Right lobe of liver (tissue), 6 donors: ENCODE data around the gene PLAA. TPM values are rescaled to one million over a fixed set of nuclear protein-coding genes. Genes with fewer than 3 reads are reported as not detected.
"Not testable (repeated sequence)": the region's sequence is repeated elsewhere in the genome, so short reads cannot be mapped to it uniquely, and the experiment has no call there.

Source experiments
- ATAC-seq, 4 donors: fragments of 200-7000 bp; cut with Tn5 transposase; one replicate each; pipeline ENCODE4 v1.9.1; 2020; ENCODE audit warnings: mild to moderate bottlenecking in 4 of 4, moderate library complexity in 4 of 4
- DNase-seq, 3 donors: peaks; one replicate each; pipeline ENCODE4 v3.0.0-alpha.2; 2020
- H3K27ac ChIP-seq, 3 donors: fragments of 200-600 bp; one replicate each; pipeline ENCODE4 v1.8.0; 2022
- H3K27me3 ChIP-seq, 2 donors: fragments of 200-600 bp; one replicate each; pipeline ENCODE4 v1.8.0; 2022
- H3K36me3 ChIP-seq, 4 donors: fragments of 200-600 bp; sonication (generic) in 1 of 4; one replicate each; pipeline versions ENCODE4 v1.5.1 to v1.8.0; 2017 to 2022; ENCODE audit warnings: control low read depth in 1 of 4
- H3K4me1 ChIP-seq, 4 donors: fragments of 200-600 bp; sonication (generic) in 1 of 4; one replicate each; pipeline versions ENCODE4 v1.5.1 to v1.8.0; 2017 to 2022; ENCODE audit warnings: control low read depth in 1 of 4
- H3K4me3 ChIP-seq, 3 donors: fragments of 200-600 bp; one replicate each; pipeline ENCODE4 v1.8.0; 2022
- H3K9me3 ChIP-seq, 4 donors: fragments of 200-600 bp; sonication (generic) in 1 of 4; one replicate each; pipeline versions ENCODE4 v1.5.1 to v1.8.0; 2017 to 2022; ENCODE audit warnings: control low read depth in 1 of 4
- CTCF ChIP-seq, 4 donors: fragments of 200-600 bp in 3 of 4; fragments of 450-650 bp in 1 of 4; IDR thresholded peaks; one replicate each; pipeline versions ENCODE4 v1.5.1 to v1.8.0; 2016 to 2022; ENCODE audit warnings: antibody characterized with exemption in 4 of 4, mild to moderate bottlenecking in 2 of 4
- POLR2A ChIP-seq: fragments of 450-650 bp; IDR thresholded peaks from one replicate; pipeline ENCODE4 v1.6.1; 2017; ENCODE audit warnings: antibody characterized with exemption, mild to moderate bottlenecking
- WGBS: methylation state at CpG from one replicate; pipeline ENCODE4 v1.1.6; 2018; ENCODE audit warnings: low coverage, low lambda C conversion rate; ENCODE audit not compliant: insufficient coverage; ENCODE audit errors: missing lambda C conversion rate; 5-methylcytosine and 5-hydroxymethylcytosine counted together
- intact Hi-C, 2 donors: fragments of 100-400 bp; cut with DNase I; formaldehyde crosslinking; loops; one replicate each; pipeline versions ENCODE4 v1.11.2 to v1.14.1; 2022
- total RNA-seq, 6 experiments: library from RNA; depleted of rRNA in 2 of 6; stranded (reverse); fragments of >200 nt in 2 of 6; fragmentation: NEBNext Ultra II Directional in 3 of 6; extraction: Animal tissue kit (Norgen Biotek cat#: 25700) in 3 of 6; gene quantifications; one replicate each; pipeline versions ENCODE4 v1.1.0 to v1.2.4, GENCODE V29; 2016 to 2023
- donor health status: DM: no; HTN: yes; CAD: no.
- donor health status: DM: no; HTN: no; CAD: no.
- donor health status: DM: no; HTN: no; CAD: no.
- donor health status: DM: no; HTN: yes; CAD: no.
- donor health status: DM: no; HTN: yes; CAD: no.

Gene PLAA
- total RNA-seq, 6 experiments from 2014 or later = 10.7 to 26.1 (median 16.8) TPM

DNA sequence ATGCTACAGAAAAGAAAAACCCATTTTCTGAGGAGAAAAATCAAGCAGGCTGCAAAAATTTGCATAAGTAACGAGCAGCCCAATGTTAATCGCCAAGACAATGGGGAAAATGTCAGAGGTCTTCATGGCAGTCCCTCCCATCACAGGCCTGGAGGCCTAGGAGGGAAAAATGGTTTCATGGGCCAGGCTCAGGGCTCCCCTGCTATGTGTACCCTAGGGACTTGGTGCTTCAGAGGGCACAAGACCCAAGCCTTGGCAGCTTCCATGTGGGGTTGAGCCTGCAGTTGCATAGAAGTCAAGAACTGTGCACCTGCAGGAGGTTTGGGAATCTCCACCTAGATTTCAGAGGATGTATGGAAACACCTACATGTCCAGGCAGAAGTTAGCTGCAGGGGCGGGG lies 64.9 kb downstream of the PLAA start:
- no peak for DNase-seq
- intact Hi-C loops = no loop called here
- ATAC-seq = no peak

GRCh38 chr9:26880262-26880661 lies 66.8 kb downstream of the PLAA start:
- H3K4me3 ChIP-seq = no peak overlapping the region
- H3K36me3 ChIP-seq = peaks cover 0 to 19% (median 1%) of the 10 kb centered on the region in 4 donors
- 95% methylated on average over 4 of the region's 4 CpGs for WGBS
- no peak for TF ChIP-seq POLR2A
- TF ChIP-seq CTCF (IDR thresholded peaks at IDR 0.05) = no peak
- no peaks in the 10 kb centered on the region for H3K4me1 ChIP-seq
- H3K9me3 ChIP-seq = no peaks in the 10 kb centered on the region
- DNase-seq (no peak), ATAC-seq (no peak)
- no peak overlapping the region for H3K27ac ChIP-seq
- no peaks in the 10 kb centered on the region for H3K27me3 ChIP-seq
- intact Hi-C loops = no loop called here

More for the DNA sequence above, 64.9 kb downstream of the PLAA start:
- TF ChIP-seq CTCF (IDR thresholded peaks at IDR 0.05) (no peak), POLR2A (no peak)
- H3K27me3 ChIP-seq = no peaks in the 10 kb centered on the region
- H3K4me1 ChIP-seq = no peaks in the 10 kb centered on the region
- peaks cover 0 to 4% (median 0%) of the 10 kb centered on the region in 4 donors for H3K9me3 ChIP-seq
- no peak overlapping the region for H3K4me3 ChIP-seq
- H3K27ac ChIP-seq = no peak overlapping the region
- 95% methylated on average over 2 of the region's 3 CpGs for WGBS
- H3K36me3 ChIP-seq = peaks cover 0 to 19% (median 1%) of the 10 kb centered on the region in 4 donors

GRCh38 chr9:26875155-26875554 lies 71.9 kb downstream of the PLAA start:
- H3K36me3 ChIP-seq, H3K4me3 ChIP-seq, ATAC-seq, H3K9me3 ChIP-seq, H3K27me3 ChIP-seq, H3K27ac ChIP-seq, intact Hi-C loops, DNase-seq, H3K4me1 ChIP-seq: not testable (repeated sequence)
- WGBS = 97% methylated on average over 3 of the region's 3 CpGs

- DNase-seq (no peak), ATAC-seq (peak in 3 of 4 donors; percentile 12 to 97 (median 28))
- Histone ChIP-seq H3K4me3 (no peak overlapping the region), H3K36me3 (no peaks in the 10 kb centered on the region), H3K27ac (no peak overlapping the region), H3K4me1 (no peaks in the 10 kb centered on the region), H3K27me3 (no peaks in the 10 kb centered on the region), H3K9me3 (no peaks in the 10 kb centered on the region)
- WGBS = 23% methylated on average over 5 of the region's 8 CpGs
- TF ChIP-seq POLR2A = no peak
- intact Hi-C loops = no loop called here
These were observed 76.8 kb downstream of the PLAA start for GRCh38 chr9:26870292-26870691.

DNA sequence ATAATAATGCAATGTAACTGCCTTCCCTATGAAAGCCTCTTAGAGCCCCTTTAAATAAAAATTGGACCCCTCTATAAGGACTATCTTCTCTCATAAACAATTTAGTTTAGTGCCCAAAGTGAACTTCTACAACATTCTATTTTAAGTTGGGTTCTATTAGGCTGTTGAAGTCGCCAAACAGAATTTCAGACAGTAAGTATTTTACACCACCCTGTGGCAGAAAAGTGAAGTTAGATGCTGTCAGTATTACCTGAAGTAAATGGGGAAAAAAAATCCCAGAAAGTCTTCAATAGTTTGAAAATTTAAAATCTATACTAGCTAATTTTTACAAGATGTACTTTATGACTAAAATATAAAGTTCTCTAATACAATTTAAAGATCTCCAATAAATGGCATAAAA lies 84.0 kb downstream of the PLAA start:
- H3K27ac ChIP-seq = no peak overlapping the region
- DNase-seq = no peak
- ATAC-seq = peak in 3 of 4 donors; percentile 27 to 45 (median 33)
- intact Hi-C loops = no loop called here
- WGBS = 45% methylated on average over 1 of the region's 1 CpG
- peaks cover 0 to 10% (median 0%) of the 10 kb centered on the region in 4 donors for H3K36me3 ChIP-seq
- TF ChIP-seq CTCF (IDR thresholded peaks at IDR 0.05) (peak; percentile 22 to 37 (median 31)), POLR2A (no peak)
- H3K27me3 ChIP-seq = no peaks in the 10 kb centered on the region
- H3K4me1 ChIP-seq = no peaks in the 10 kb centered on the region
- no peak overlapping the region for H3K4me3 ChIP-seq
- H3K9me3 ChIP-seq = no peaks in the 10 kb centered on the region
